ENCODE results near the gene SPOUT1.

The SPOUT1 gene

GRCh38 chr9:128771094-128771721 is 58.4 kb downstream of the SPOUT1 start:
- no peak for DNase-seq

DNA sequence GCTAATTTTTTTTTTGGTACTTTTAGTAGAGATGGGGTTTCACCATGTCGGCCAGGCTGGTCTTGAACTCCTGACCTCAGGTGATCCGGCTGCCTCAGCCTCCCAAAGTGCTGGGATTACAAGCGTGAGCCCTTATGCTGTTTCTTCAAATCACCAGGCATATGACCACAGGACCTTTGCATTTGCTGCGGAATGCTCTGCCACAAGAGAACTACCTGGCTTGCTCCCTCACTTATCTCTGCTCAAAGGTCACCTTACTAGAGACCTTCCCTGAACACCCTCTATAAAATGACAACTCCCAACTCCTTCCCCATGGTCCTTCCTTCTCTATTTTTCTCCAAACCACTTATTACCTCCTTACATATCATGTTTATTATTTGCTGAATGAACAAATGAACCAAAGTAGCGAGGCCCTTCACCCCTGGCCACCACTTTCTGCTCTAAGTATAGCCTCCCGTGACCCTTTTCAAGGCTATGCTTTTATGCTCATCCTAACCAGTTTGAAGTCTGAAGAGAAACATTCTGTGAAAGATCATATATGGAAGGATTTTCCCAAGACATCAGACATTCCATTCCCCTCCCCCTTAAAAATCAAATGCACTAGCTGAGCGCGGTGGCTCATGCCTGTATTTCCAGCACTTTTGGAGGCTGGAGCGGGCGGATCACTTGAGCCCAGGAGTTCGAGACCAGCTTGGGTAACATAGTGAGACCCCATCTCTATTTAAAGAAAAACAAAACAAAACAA is 59.1 kb downstream of the SPOUT1 start:
- no peak for DNase-seq
